Subcutaneous adipose tissue (tissue), 4 donors: ENCODE measurements around the gene EXPH5. TPM values are rescaled to one million over a fixed set of nuclear protein-coding genes. Genes with fewer than 3 reads are reported as not detected.

Source experiments
- CTCF ChIP-seq: fragments of 450-650 bp; IDR thresholded peaks from one replicate; pipeline ENCODE4 v1.5.1; 2016; ENCODE audit warnings: low read depth, mild to moderate bottlenecking, control low read depth, antibody characterized with exemption, moderate library complexity
- total RNA-seq, 4 donors: library from RNA; depleted of rRNA; stranded (reverse); fragments of >200 nt; gene quantifications; one replicate each; pipeline ENCODE4 v1.1.0, GENCODE V29; 2016

Gene EXPH5, protein sequence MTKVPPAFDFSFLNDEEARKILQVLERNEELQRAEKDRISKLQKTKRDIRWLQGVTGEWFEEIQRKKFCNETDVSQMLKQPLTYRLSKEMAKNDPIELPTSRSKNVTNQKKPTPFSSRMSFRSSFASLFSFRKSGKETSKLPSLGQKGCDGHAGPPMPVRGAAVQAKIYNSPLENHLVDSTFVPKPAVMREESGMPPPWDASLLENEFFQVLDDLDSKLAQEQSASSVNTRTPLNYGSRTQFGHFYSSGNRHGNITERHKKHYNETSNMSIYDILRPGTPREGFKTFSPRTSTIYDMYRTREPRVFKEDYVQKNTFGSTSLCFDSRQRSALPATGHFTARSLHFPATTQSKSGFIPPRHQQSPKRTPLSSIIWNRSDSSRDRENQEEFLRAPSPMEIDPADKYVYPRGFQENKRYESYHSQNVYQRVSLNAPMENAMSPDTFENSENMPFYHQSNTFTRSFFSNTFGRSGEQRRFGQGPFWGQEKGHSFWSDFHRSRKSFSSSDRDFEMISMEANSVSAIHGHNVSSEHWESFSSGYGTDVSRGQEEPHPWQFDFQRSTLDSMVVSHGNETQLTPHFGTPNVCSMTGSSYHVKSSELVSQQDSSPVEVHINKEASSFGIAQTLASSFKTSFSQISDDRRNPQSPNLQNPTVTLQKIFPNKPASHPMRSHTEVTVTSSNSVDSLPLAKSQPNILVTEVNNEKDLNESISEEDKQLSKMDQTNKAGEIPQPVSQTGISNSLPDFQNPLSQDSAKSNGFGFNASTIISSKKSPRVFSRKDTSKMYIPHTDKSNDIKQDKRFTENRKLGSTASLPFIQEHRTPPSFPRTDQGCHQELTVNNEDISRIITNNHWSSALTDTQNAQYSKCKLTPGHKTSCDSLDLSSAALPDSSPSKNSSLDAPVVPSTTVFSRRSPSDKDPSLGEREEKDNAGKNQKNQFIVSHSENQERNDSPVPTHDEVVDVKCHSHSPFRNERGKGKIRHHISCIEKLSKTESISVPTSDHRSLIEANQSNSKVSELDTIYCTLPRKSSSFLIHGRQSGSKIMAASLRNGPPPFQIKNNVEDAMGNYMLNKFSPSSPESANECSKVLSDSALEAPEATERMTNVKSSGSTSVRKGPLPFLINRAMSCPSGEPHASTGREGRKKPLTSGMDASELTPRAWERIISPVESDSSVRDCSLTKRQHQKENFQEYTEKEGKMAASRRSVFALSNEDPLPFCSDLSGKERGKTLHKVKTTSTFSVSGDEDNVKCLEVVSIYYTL (N-terminal part only)
- 1 to 10 TPM; 1.0 to 4.1 (median 2.5) TPM for total RNA-seq

GRCh38 chr11:108593214-108593922 is at the start of gene EXPH5:
EXPH5 (minus strand) TSS chr11:108593768; CDS start chr11:108593536, 232 bp downstream.
- no peak for TF ChIP-seq CTCF

DNA sequence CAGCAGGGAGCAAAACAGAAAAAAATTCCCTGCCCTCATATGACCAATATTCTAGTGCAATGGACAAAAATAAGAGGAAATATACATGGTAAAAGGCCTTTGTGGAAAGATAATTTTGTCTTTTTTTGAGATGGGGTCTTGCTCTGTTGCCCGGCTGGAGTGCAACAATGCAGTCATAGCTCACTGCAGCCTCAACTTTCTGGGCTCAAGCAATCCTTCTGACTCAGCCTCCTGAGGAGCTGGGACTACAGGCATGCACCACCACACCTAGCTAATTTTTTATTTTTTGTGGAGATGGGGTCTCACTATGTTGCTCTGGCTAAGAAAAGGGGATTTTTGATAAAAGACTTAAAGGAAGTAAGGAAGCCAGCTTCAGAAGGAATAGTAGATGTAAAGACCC is 45.6 kb upstream of the EXPH5 start:
- TF ChIP-seq CTCF = no peak

DNA sequence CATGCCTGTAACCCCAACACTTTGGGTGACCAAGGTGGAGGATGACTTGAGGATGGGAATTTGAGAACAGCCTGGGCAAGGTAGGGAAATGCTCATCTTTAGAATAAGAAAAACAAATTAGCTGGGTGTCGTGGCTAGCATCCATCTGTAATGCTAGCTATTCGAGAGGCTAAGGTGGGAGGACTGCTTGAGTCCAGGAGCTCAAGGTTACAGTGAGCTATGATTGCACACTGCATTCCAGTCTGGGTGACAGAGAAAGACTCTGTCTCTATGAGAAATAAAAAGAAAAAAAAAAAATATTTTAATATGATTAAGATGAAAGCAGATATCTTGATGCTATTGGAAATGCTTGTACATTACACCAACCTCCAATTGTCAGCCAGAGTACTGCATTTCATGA is 42.7 kb upstream of the EXPH5 start:
- TF ChIP-seq CTCF = no peak

DNA sequence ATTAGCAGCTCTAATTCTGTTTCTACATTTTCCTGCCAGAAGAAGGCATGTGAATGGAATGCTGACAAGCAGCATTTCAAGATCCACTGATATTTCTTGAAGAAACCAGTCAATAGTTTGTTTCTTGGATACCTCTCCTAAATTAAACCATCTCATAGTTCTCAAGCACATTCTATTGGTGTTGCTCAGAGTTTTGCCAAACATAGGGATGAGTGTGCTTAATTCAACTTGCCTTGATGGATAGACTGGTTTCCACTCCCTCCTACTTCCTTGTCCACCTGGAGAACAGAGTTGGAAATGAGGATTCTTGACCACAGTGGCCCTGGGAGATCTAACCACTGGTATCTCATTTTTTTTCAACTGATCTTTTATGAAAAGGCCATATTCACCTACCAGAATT is 41.5 kb upstream of the EXPH5 start:
- no peak for TF ChIP-seq CTCF

GRCh38 chr11:108632041-108632704 is 38.6 kb upstream of the EXPH5 start:
- TF ChIP-seq CTCF = no peak

- no peak for TF ChIP-seq CTCF
Observed at GRCh38 chr11:108629274-108629673, 35.7 kb upstream of the EXPH5 start.
